NCI-H1694 treated with DMSO at 0.1 percent for 48 hours (cell line): Measurements from ENCODE around the gene IL17RB.

Source experiments
- DNase-seq: peaks from one replicate; lab custom pipeline; 2025; lab: John Stamatoyannopoulos, UW

The IL17RB gene

GRCh38 chr3:53846134-53846850 is at the start of gene IL17RB, which contains the start of gene CHDH:
Gene IL17RB (plus strand): TSS chr3:53846568. CDS start chr3:53846589, 21 bp downstream.
Gene CHDH (minus strand): TSS chr3:53846419. CDS start chr3:53824008, 22,411 bp downstream.
- DNase-seq = no peak

GRCh38 chr3:53798144-53798543 is 48.2 kb upstream of the IL17RB start:
- no peak for DNase-seq

- DNase-seq = no peak
Measured at GRCh38 chr3:53799338-53799865, 47.0 kb upstream of the IL17RB start.

- no peak for DNase-seq
Measured at GRCh38 chr3:53800041-53800906, 46.1 kb upstream of the IL17RB start.

- no peak for DNase-seq
Measured at GRCh38 chr3:53801319-53801718, 45.0 kb upstream of the IL17RB start.

- DNase-seq = no peak
Measured at GRCh38 chr3:53802256-53802880, 44.0 kb upstream of the IL17RB start.

GRCh38 chr3:53803124-53803815 is 43.1 kb upstream of the IL17RB start:
- DNase-seq = no peak

GRCh38 chr3:53803816-53804695 is 42.3 kb upstream of the IL17RB start:
- no peak for DNase-seq

- DNase-seq = no peak
Measured at GRCh38 chr3:53804697-53805462, 41.5 kb upstream of the IL17RB start.

- no peak for DNase-seq
Measured at GRCh38 chr3:53805463-53806159, 40.8 kb upstream of the IL17RB start.

GRCh38 chr3:53806182-53807116 is 39.9 kb upstream of the IL17RB start:
- no peak for DNase-seq

- no peak for DNase-seq
Measured at GRCh38 chr3:53807117-53807810, 39.1 kb upstream of the IL17RB start.

- no peak for DNase-seq
Measured at GRCh38 chr3:53808496-53808895, 37.9 kb upstream of the IL17RB start.

- DNase-seq = no peak
Measured at GRCh38 chr3:53809267-53809666, 37.1 kb upstream of the IL17RB start.

- no peak for DNase-seq
Measured at GRCh38 chr3:53809764-53810400, 36.5 kb upstream of the IL17RB start.

GRCh38 chr3:53811143-53811927 is 35.0 kb upstream of the IL17RB start:
- no peak for DNase-seq
